Erythroblast (primary cell): ENCODE data around the gene AP1M2.

ENCODE experiments used
- DNase-seq, 2 experiments: peaks; one replicate each; lab custom pipeline; 2025; lab: John Stamatoyannopoulos, UW
- GATA1 ChIP-seq: IDR thresholded peaks from 2 replicates; pipeline ENCODE4 v1.6.1; 2011; ENCODE audit warnings: low read depth, mild to moderate bottlenecking, control low read depth, low read length, moderate library complexity
- POLR2A ChIP-seq: IDR thresholded peaks from 2 replicates; pipeline ENCODE4 v1.6.1; 2011; ENCODE audit warnings: mild to moderate bottlenecking, low read length

AP1M2 gene

DNA sequence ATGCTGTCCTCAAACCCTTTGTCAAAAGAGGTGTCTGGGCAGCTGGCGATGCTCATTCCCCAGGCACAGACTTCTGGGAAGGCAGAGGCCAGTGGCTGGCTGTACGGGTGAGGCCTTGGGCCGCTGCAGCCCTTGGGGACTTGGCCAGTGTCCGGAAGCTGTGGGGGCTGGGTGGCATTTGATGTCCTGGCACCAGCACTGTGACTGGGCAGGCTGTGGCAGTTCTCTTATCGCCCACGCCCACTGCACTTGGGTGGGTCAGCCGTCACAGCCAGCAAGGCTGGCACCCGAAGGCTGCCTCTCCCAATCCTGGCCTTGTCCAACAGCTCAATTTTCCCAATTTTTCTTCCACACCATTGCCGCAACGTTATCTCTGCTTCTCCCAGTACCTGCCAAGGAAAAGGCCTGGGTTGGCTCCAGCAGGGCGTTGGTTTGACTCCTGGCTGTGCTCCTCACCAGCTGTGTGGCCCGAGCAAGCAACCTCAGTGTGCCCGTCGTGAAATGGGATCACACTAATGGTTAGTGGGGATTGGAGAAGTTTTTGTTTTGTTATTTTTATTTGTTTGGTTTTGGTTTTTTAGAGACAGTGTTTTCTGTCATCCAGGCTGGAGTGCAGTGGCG is 25.5 kb upstream of the AP1M2 start:
- TF ChIP-seq POLR2A, result peak; percentile 67
- TF ChIP-seq GATA1, result no peak
- DNase-seq, result no peak

DNA sequence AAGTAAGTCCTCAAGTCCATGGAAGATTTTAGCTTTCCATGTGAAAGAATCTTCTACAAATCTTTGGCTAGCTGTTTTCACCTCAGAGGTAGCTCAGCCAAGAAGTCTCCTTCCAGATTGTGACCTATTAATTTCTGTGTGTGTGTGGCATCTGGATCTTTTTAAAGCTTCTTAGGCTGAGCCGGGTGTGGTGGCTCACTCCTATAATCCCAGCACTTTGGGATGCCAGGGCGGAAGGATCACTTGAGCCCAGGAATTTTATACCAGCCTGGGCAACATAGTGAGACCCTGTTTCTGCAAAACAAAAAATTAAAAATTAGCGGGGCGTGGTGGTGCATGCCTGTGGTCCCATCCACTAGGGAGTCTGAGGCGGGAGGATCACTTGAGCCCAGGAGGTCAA is 24.8 kb upstream of the AP1M2 start:
- DNase-seq, result no peak
- TF ChIP-seq POLR2A, result no peak
- no peak for TF ChIP-seq GATA1

DNA sequence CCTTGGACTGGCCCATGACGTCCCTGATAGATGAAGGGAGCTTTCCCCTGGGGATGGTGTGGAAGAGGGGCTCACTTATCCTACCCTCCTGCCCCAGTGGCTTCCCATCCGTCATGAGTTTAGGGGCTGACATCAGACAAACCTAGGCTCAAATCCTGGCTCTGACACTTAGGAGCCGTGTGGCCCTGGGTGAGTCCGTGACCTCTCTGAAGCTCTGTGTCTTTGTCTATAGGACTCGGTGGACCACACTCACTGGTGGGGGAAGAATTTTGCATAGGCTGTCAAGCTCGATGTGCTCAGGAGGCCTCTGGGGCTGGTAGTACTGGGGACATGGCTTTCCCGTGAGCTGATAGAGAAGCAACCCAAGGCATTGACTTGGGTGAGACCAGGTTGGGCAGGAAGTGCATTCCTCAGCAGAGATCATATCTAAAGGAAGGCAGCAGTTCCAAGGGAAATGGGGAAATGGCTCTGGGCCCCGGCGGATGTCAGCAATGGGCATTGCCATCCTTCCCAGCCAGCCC is 17.4 kb upstream of the AP1M2 start:
- no peak for DNase-seq
- TF ChIP-seq GATA1 (no peak), POLR2A (no peak)

DNA sequence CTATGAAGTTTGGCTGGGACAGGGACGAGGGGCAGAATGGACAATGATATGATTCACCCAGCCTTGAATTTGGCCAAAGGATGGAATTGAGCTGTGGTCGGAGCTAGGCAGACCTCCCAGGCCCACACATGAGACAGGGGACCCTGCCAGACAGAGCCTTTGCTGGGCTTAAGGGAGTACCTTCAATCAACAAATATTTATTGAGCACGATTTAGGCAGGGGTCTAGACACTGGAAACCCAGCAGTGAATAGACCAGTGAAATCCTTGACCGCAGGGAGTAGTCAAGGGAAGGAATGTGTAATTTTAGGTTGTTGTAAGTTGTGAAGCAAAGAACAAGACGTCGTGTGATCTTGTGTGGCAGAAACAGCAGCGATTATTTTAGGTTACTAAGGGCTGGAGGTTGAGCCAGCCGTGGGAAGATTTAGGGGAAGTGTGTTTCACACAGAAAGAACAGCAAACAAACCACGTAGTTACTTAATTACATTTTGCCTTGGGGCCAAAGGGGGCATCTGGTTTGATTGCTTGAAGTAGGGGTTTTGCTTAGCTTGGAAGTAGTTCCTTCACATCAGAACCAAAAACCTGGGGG is 16.9 kb upstream of the AP1M2 start:
- TF ChIP-seq POLR2A, result no peak
- TF ChIP-seq GATA1, result no peak
- DNase-seq, result peak in 1 of 2 experiments; percentile 43

DNA sequence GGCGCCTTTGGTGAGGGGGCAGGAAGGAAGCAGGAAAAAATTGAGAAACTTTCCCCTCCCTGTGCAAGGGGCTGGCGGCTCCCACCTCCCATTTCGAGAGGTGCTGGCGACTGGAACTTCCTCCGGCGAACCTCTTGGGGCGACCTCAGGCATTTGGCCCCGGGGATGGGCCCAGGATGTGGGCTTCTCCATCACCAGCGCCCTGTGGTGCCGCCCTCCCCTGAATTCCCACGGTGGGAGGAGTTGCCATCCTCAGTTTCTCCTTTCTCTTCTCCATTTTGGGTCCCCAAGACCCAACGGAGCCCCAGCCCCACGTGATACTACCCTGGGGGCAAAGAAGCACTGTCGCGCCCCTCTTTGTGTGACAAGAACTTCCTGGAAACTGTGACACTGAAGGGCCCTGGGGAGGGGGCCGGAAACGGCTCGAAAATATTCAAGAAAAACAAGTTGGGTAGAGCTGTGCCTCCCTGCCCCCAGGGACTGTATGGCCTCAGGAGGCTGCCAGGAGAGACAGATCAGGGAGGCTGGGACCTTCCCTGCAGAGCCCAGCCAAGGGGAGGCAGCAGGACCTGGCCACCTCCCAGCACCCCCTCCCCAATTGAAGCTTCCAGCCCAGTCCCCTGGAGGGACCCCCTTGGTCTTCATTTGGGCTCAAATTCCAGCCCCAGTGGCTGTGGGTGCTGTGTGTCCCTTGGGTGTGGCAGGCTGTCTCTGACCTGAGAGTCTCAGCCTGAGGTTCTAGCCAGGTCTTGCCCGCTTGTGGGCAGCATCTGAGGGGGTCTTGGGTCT is 16.2 kb upstream of the AP1M2 start:
- DNase-seq, result peak; percentile 62 to 66

DNA sequence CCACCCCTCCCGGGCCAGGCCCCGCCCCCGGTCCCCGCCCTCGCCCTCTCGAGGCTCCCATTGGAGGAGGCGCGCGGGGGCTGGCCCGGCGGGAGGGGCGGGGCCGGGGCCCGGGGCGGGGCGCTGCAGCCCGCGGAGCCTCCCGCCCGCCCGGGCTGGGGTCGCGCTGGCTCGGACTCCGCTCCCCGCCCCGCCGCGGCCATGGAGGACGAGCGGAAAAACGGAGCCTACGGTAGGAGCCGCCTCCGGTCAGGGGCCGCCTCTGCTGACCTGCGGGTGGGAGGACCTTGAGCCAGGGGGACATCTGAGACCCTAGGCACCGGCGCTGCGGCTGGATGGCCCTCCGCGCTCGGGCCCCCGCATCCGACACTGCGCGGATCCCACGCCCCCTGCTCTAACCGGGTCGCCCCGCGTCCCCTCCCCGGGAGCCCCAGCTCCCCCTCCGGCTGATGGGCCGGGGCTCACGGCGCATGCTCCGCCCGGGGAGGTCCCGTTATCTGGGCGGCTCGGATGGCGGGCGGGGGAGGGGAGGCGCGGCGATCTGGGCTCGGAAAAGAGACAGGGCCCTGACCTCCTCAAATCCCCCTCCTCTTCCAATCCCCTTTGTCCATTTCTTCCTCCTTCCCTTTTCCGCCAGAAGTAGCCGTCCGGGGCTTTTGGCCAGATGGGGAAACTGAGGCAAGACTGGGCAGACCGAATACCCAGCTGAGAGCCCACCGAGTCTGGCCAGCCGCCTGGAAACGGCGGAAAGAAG is 15.4 kb upstream of the AP1M2 start:
- TF ChIP-seq GATA1, result no peak
- peak; percentile 67 for TF ChIP-seq POLR2A
- peak; percentile 87 to 92 for DNase-seq

More for the DNA sequence above, 16.2 kb upstream of the AP1M2 start:
- TF ChIP-seq GATA1, result no peak
- peak; percentile 61 for TF ChIP-seq POLR2A

DNA sequence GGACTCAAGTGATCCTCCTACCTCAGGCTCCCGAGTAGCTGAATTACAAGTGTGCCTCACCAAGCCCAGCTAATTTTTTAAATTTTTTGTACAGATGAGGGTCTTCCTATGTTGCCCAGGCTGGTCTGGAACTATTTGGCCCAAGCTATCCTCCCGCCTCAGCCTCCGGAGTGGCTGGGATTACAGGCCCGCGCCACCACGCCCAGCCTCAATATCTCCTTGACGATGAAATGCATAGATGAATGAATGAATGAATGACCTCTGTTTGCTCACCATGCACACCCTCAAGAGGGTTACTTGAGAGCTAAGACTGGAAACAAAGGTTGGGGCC is 14.9 kb upstream of the AP1M2 start:
- DNase-seq, result no peak
- no peak for TF ChIP-seq POLR2A

DNA sequence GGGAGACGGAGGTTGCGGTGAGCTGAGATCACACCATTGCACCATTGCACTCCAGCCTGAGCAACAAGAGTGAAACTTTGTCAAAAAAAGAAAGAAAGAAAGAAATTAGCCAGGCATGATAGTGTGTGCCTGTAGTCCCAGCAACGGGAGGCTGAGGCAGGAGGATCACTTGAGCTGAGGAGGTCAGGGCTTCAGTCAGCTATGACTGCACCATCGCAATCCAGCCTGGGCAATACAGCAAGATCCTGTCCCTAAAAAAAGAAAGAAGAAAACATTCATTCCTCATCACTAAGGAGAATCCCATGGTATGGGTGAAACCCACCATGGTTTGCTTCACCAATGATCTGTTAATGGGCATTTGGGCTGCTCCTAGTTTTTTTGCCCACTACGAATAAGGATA is 13.0 kb upstream of the AP1M2 start:
- no peak for DNase-seq
- TF ChIP-seq POLR2A (no peak), GATA1 (no peak)

DNA sequence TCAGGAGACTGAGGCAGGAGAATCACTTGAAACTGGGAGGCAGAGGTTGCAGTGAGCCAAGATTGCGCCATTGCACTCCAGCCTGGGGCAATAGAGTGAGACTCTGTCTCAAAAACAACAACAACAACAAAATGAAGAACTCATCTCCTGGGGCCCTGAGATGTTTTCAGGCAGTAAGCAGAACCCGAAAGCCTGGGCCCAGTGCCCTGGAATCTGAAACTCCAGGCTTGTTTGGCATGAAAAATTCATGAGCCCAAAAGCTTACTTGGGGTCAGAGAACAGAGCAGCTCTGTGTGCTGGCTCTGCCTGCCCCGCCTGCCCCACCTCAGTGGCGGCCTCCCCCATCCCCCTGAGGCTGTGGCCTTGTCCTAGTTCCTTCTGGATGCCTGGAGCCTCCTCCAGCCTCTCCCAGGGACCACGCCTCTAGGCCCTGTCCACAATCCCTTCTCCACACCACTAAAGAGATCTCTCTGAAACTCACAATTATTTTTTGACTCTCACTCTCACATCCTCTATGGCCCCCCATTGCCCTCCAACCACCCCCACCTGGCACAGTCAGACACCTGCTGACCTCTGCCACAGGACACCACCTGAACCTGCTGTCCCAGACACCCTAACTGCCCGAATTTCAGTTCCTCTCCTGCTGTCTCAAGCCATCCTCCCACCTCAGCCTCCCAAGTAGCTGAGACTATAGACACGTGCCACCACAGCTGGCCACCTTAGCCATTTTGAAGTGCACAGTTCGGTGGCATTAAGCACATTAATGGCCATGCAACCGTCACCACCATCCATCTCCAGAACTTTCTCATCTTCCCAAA is 6.9 kb upstream of the AP1M2 start:
- TF ChIP-seq POLR2A (no peak), GATA1 (no peak)
- DNase-seq, result no peak

DNA sequence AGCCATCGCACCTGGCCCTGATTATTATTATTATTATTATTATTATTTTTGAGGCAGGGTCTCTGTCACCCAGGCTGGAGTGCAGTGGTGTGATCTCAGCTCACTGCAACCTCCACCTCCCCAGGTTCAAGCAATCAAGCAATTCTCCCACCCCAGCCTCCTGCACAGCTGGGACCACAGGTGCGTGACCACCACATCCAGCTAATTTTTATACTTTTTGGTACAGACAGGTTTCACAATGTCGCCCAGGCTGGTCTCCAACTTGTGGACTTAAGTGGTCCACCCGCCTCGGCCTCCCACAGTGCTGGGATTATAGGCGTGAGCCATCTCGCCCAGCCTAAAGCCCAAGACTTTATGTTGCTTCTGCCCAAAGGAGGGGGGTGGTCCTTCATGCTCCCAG is 6.0 kb upstream of the AP1M2 start:
- TF ChIP-seq POLR2A, result no peak
- no peak for TF ChIP-seq GATA1
- DNase-seq, result no peak

DNA sequence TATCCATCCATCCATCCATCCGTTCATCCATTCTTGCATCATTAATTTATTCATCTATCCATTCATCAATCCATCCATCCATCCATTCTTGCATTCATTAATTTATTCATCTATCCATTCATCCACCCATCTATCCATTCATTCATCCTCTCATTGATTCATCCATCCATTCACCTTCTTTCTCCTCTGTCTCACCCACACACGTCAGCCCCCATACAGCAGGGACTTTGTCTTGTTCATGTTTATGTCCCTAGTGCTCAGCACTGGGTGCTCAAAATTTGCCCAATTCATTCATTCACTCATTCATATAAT is 683 bp upstream of the AP1M2 start:
- TF ChIP-seq POLR2A (no peak), GATA1 (no peak)
- no peak for DNase-seq

DNA sequence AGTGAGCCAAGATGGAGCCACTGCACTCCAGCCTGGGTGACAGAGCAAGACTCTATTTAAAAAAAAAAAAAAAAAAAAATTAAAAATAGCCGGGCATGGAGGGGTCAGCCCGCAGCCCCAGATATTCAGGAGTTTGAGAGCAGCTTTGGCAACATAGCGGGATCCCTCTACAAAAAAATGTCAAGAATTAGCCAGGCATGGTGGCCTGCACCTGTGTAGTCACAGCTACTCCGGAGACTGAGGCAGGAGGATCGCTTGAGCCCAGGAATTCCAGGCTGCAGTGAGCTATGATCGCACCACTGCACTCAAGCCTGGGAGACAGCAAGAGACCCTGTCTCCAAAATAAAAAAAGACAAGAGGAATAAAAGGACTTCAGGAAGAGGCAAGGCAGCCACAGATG is 716 bp downstream of the AP1M2 start:
- DNase-seq, result no peak
- TF ChIP-seq GATA1 (no peak), POLR2A (no peak)

DNA sequence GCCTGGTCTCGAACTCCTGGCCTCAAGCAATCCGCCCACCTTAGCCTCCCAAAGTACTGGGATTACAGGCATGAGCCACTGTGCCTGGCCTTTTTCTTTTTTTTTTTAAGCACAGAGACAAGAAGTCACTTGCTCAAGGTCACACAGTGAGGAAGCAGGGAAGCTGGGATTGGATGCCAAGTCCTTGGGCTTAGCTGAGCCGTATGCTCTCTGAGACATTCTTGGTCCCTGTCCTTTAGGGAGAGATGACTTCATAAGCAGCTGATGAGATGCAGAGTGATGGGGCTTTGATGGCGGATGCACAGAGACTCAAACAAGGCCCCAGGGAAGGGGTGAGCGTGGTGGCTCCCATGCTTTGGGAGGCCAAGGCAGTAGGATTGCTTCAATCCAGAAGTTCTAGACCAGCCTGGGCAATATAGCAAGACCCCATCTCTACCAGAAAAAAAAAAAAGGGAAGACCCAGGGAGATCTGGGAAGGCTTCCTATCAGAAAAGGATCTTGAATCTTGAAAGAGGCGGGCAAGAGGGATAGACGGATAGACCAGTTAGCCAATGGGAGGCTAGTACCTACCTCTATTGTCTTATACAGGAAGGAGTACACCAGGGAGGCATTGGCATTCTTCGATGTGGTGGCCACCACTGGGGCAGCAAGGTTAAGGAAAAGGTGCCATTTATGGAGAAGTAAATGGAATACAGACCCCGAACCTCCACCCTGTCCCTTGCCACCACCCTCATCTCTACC is 3.9 kb downstream of the AP1M2 start:
- no peak for DNase-seq

DNA sequence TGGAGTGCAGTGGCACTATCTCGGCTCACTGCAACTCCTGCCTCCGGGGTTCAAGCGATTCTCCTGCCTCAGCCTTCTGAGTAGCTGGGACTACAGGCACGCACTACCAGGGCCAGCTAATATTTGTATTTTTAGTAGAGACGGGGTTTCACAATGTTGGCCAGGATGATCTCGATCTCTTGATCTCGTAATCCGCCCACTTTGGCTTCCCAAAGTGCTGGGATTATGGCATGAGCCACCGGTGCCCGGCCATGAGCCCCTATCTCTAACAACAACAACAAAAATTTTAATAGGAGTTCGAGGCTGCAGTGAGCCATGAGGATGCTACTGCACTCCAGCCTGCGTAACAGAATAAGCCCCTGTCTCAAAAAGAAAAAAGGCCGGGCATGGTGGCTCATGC is 5.0 kb downstream of the AP1M2 start:
- no peak for TF ChIP-seq POLR2A
- TF ChIP-seq GATA1, result no peak
- DNase-seq, result no peak

More for the DNA sequence above, 3.9 kb downstream of the AP1M2 start:
- no peak for TF ChIP-seq GATA1
- TF ChIP-seq POLR2A, result no peak
